WI38 (cell line): ENCODE measurements around the gene COX6A1.

Experiments used
- H3K4me3 ChIP-seq: 2 replicates; pipeline ENCODE4 v1.5.1; 2011; ENCODE audit warnings: low read depth, mild to moderate bottlenecking, control low read depth, low read length
- TF ChIP-seq, protein P1 (sequence below): IDR thresholded peaks from 2 replicates; pipeline ENCODE4 v1.5.1; 2012; ENCODE audit warnings: low read depth, mild to moderate bottlenecking, control low read depth, low read length

COX6A1 gene

GRCh38 chr12:120428597-120429229 lies 9.2 kb upstream of the COX6A1 start:
- H3K4me3 ChIP-seq = no peak overlapping the region
- TF ChIP-seq, protein P1, sequence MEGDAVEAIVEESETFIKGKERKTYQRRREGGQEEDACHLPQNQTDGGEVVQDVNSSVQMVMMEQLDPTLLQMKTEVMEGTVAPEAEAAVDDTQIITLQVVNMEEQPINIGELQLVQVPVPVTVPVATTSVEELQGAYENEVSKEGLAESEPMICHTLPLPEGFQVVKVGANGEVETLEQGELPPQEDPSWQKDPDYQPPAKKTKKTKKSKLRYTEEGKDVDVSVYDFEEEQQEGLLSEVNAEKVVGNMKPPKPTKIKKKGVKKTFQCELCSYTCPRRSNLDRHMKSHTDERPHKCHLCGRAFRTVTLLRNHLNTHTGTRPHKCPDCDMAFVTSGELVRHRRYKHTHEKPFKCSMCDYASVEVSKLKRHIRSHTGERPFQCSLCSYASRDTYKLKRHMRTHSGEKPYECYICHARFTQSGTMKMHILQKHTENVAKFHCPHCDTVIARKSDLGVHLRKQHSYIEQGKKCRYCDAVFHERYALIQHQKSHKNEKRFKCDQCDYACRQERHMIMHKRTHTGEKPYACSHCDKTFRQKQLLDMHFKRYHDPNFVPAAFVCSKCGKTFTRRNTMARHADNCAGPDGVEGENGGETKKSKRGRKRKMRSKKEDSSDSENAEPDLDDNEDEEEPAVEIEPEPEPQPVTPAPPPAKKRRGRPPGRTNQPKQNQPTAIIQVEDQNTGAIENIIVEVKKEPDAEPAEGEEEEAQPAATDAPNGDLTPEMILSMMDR = no peak

DNA sequence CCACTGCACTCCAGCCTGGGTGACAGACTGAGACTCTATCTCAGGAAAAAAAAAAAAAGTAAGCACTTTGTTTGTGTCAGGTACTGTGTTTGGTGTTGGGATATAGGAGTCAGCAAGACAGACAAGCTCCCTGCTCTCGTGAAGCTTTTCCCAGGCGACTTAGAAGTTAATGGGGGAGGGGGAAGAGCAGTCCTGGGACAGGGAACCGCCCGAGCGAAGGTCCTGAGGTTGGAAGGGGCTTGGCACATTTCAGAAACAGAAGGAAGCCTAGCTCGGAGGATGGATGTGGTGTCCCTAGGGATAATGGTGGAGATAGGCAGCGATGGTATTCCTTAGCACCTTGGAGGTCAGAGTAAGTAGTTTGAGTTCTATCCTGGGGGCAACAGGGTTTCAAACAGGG lies 8.5 kb upstream of the COX6A1 start:
- TF ChIP-seq, protein P1 = no peak

GRCh38 chr12:120432772-120433525 lies 5.0 kb upstream of the COX6A1 start:
- TF ChIP-seq, protein P1 = no peak

More for the DNA sequence above, 8.5 kb upstream of the COX6A1 start:
- no peak overlapping the region for H3K4me3 ChIP-seq

DNA sequence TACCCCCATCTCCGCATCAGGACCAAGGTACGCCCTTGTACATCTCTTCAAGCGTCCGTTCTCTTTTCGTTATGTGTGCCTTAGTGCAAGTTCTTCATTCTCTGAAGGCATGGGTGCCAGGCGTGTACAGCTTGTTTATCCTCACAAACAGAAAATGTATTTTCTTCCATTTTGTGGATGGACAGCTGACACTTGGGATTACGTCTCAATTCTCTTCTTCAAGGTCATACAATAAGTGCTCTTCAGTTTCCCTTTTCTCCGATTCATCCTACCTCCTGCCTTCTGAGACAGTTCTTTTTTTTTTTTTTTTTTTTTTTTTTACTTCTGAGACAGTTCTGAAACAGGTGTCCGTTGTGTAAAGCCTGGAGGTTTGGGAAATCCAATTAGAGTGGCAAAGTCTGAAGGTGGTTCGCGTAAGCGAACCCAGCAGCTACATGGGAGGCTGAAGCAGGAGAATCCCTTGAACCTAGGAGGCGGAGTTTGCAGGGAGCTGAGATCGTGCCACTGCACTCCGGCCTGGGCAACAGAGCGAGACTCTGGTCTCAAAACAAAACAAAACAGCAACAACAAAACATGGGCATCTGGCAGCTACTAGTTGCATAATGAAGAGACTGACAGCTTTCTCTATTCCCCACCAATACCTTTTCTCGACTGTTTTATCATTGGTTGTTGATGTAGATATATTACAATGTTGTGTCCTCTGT lies 734 bp downstream of the COX6A1 start:
- H3K4me3 ChIP-seq = peak overlapping the region; percentile 90
- TF ChIP-seq, protein P1 = no peak

More at GRCh38 chr12:120432772-120433525, 5.0 kb upstream of the COX6A1 start:
- H3K4me3 ChIP-seq = no peak overlapping the region

DNA sequence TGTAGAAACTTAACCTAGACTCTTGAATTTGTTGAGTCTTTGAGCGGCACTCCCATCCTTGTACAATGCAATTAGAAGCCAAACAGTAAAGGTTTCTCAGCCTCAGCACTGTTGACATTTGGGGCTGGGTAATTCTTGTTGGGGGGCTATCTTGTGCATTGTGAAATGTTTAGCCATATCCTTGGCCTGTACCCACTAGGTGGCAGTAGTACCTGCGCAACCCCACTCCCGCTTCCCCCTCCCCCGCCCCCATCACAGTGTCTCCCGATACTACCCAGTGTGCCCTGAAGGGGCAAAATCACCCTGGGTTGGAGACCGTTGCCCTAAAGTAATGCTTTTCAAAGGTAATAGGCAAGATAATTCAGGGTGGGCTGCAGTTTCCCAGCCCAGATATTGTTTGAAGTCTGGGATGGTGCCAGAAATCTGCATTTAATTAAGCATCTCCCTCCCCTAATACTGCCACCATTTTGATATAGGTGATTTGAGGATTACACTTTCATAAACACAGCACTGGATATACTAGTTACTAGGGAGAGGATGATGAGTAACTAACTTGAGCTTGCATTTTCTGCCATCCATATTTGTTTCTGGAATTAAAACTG lies 1.8 kb downstream of the COX6A1 start:
- TF ChIP-seq, protein P1 = peak; percentile 14; the same call in 1 of the 2 replicates
- no peak overlapping the region for H3K4me3 ChIP-seq

DNA sequence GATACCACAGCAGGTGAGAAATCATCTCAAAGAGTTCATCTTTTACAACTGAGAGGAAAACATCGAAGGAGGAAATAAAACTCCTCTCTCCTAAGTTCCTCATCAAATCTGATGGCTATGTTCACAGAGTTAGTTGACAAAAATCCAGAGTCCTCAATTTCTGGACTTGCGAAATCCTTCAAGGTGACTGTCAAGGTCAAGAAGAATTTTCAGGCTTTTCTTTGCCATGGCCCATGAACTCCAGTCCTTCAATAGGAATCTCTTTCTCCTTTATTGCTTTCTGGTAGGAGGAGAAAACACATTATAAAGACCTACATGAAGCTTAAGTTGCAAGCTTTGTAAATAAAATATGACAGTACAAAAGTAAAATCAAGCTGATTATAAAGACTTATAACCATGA lies 6.8 kb downstream of the COX6A1 start:
- TF ChIP-seq, protein P1 = no peak
- H3K4me3 ChIP-seq = no peak overlapping the region
